CD1c-positive myeloid dendritic cell (primary cell): Measurements from ENCODE around the gene SRC.

Source experiments
- DNase-seq: peaks from one replicate; pipeline ENCODE4 v3.0.0-alpha.2; 2016; ENCODE audit errors: extremely low spot score

SRC gene

DNA sequence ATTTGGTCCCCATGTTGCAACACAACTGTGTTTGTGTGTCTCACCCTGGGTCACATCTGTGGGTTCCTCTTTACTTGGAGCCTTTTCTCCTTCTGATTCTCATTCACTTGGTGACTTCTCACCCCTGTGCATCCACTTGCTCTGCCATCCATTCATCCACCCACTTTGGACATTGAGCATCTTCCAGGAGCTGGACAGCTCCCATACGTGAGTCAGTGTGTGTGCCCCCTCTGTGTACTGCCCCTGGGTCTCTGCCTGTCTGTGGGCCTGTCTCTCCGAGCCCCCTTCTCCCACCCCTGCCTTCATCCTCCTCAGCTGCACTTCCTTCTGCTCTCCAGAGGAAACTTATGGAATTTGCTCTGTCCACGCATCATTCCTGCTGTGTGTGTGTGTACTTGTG lies 107.3 kb downstream of the SRC start:
- DNase-seq, result no peak

DNA sequence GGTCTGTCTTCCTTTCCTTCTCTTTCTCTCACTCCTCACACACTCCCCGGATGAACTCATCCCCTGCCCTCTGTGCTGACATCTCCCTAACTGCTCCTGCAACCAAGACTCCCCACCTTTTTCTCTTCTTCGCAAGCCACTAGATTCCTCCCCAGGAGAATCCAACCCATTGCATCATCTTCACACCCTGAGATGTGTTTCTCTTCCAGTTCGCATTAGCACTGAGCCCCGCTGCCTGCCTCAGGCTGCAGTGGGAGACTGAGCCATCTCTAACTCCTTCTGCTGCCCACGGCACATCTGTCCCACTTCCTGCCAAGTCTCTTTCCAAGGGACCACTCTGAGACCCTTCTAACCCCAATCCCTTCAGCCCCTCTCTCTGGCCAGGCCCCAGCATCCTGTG lies 107.9 kb downstream of the SRC start:
- DNase-seq, result no peak

DNA sequence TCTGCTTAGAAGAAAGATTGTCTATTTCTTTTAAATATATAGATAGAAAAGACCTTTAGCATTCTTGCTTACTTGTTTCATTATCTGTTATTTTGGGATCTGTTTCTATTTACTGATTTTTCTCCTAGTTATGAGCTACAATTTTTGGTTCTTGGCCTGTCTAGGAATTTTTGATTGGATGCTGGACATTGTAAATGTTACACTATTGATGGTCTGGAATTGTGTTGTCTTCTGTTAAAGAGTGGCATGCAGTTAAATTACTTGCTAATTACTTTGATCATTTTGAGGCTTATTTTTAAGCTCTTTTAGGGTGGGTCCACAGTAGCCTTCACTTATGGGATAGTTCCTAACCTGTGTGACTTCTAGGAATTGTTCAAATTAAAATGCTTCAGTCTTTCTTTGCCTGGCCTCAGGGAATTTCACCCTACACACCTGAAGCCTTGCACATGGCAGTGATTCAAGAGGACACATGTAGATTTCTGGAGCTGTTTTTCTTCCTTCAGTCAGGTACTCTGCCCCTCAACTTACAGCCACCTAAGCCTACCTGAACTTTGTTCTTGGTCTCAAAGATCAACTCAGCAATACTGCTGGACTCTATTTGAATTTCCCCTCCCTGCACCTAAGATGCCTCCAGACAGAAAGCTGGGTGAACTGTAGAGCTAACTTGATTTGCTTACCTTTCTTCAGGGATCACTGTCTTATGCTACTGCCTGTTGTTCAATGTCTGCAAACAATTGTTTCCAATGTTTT lies 108.9 kb downstream of the SRC start:
- DNase-seq, result no peak
